ENCODE results near the gene TSPAN18.

The TSPAN18 gene

GRCh38 chr11:44954051-44954906, 227.5 kb downstream of the TSPAN18 start:
- no peak overlapping the region for H3K4me3 ChIP-seq (ENCODE audit: low read depth, low read length)
- no peak for TF ChIP-seq CTCF (IDR thresholded peaks at IDR 0.05; ENCODE audit: borderline replicate concordance, insufficient read depth, low read depth, low read length)

GRCh38 chr11:44955015-44955738, 228.4 kb downstream of the TSPAN18 start:
- no peak overlapping the region for H3K4me3 ChIP-seq (ENCODE audit: low read depth, low read length)

GRCh38 chr11:44957040-44957515, 230.3 kb downstream of the TSPAN18 start:
- H3K4me3 ChIP-seq (ENCODE audit: low read depth, low read length) = no peak overlapping the region
- TF ChIP-seq CTCF (IDR thresholded peaks at IDR 0.05; ENCODE audit: borderline replicate concordance, insufficient read depth, low read depth, low read length) = no peak

More at GRCh38 chr11:44955015-44955738, 228.4 kb downstream of the TSPAN18 start:
- TF ChIP-seq CTCF (IDR thresholded peaks at IDR 0.05; ENCODE audit: borderline replicate concordance, insufficient read depth, low read depth, low read length) = no peak

GRCh38 chr11:44957776-44958564, 231.2 kb downstream of the TSPAN18 start:
- no peak overlapping the region for H3K4me3 ChIP-seq (ENCODE audit: low read depth, low read length)
- TF ChIP-seq CTCF (IDR thresholded peaks at IDR 0.05; ENCODE audit: borderline replicate concordance, insufficient read depth, low read depth, low read length) = no peak

GRCh38 chr11:44959064-44959463, 232.3 kb downstream of the TSPAN18 start:
- no peak for TF ChIP-seq CTCF (IDR thresholded peaks at IDR 0.05; ENCODE audit: borderline replicate concordance, insufficient read depth, low read depth, low read length)

GRCh38 chr11:44960200-44960845, 233.6 kb downstream of the TSPAN18 start:
- no peak for TF ChIP-seq CTCF (IDR thresholded peaks at IDR 0.05; ENCODE audit: borderline replicate concordance, insufficient read depth, low read depth, low read length)
- H3K4me3 ChIP-seq (ENCODE audit: low read depth, low read length) = no peak overlapping the region

More at GRCh38 chr11:44959064-44959463, 232.3 kb downstream of the TSPAN18 start:
- no peak overlapping the region for H3K4me3 ChIP-seq (ENCODE audit: low read depth, low read length)
